Lung (tissue), 12 donors: ENCODE results near the gene ZFYVE21. TPM values are rescaled to one million over a fixed set of nuclear protein-coding genes. Genes with fewer than 3 reads are reported as not detected.

Experiments
- ATAC-seq: fragments of 200-7000 bp; cut with Tn5 transposase; one replicate; pipeline ENCODE4 v1.9.1; 2020; ENCODE audit warnings: moderate number of reproducible peaks; ENCODE audit not compliant: insufficient read depth, low FRiP score
- DNase-seq, 3 donors: peaks; one replicate each; pipeline ENCODE4 v3.0.0-alpha.2; 2013 to 2017
- H3K27ac ChIP-seq, 2 donors: one replicate each; pipeline ENCODE4 v1.5.1; 2013; ENCODE audit warnings: mild to moderate bottlenecking in 2 of 2, moderate library complexity in 2 of 2, control low read depth in 1 of 2, inconsistent platforms in 1 of 2, low read depth in 1 of 2, low read length in 1 of 2
- H3K27me3 ChIP-seq, 3 donors: one replicate each; pipeline ENCODE4 v1.5.1; 2013; ENCODE audit warnings: low read length in 2 of 3; ENCODE audit not compliant: control insufficient read depth in 3 of 3, insufficient read depth in 3 of 3
- H3K36me3 ChIP-seq, 4 donors: one replicate each; pipeline ENCODE4 v1.5.1; 2013; ENCODE audit warnings: low read length in 4 of 4, mild to moderate bottlenecking in 1 of 4, moderate library complexity in 1 of 4; ENCODE audit not compliant: control insufficient read depth in 4 of 4, insufficient read depth in 4 of 4
- H3K4me1 ChIP-seq, 5 donors: one replicate each; pipeline ENCODE4 v1.5.1; 2013; ENCODE audit warnings: low read length in 5 of 5, mild to moderate bottlenecking in 2 of 5, moderate library complexity in 1 of 5; ENCODE audit not compliant: control insufficient read depth in 5 of 5, insufficient read depth in 5 of 5
- H3K4me3 ChIP-seq: one replicate; pipeline ENCODE4 v1.5.1; 2013; ENCODE audit warnings: mild to moderate bottlenecking, control low read depth, moderate library complexity
- H3K9ac ChIP-seq, 2 donors: one replicate each; pipeline ENCODE4 v1.5.1; 2013; ENCODE audit warnings: low read length in 2 of 2, control low read depth in 1 of 2; ENCODE audit not compliant: insufficient read depth in 1 of 2
- H3K9me3 ChIP-seq, 4 donors: one replicate each; pipeline ENCODE4 v1.5.1; 2013; ENCODE audit warnings: low read length in 3 of 4, mild to moderate bottlenecking in 1 of 4, moderate library complexity in 1 of 4; ENCODE audit not compliant: control insufficient read depth in 4 of 4, insufficient read depth in 3 of 4
- WGBS, 2 donors: extraction: QIAGEN DNeasy Blood & Tissue Kit; methylation state at CpG; one replicate each; pipeline ENCODE4 v1.1.7; 2013; 5-methylcytosine and 5-hydroxymethylcytosine counted together
- polyA plus RNA-seq, 2 donors: library from polyadenylated mRNA; stranded (reverse); fragments of 200-250 nt; gene quantifications; one replicate each; pipeline ENCODE4 v1.2.1, GENCODE V29; 2013
- total RNA-seq, 2 donors: library from RNA; depleted of rRNA in 1 of 2; stranded (reverse); fragments of >200 nt in 1 of 2; gene quantifications; one replicate each; pipeline ENCODE4 v1.2.1, GENCODE V29; 2014 to 2021
- TF ChIP-seq, protein P1 (sequence below): IDR thresholded peaks from 2 replicates; pipeline ENCODE4 v1.5.1; 2012; ENCODE audit warnings: mild to moderate bottlenecking; ENCODE audit errors: control extremely low read depth, extremely low read depth
- donor health status: control.
- donor health status: control.
- donor health status: Bipolar disorder and iron deficiency.
- donor health status: healthy.
- donor health status: DM: yes; HTN: yes; CAD: no.

ZFYVE21 gene
- total and polyA plus RNA-seq, 4 donors = 39.4 to 68.3 (median 47.5) TPM

- WGBS, 2 donors = 61 to 79% methylated on average over 20 of the region's 20 CpGs
- TF ChIP-seq, protein P1, sequence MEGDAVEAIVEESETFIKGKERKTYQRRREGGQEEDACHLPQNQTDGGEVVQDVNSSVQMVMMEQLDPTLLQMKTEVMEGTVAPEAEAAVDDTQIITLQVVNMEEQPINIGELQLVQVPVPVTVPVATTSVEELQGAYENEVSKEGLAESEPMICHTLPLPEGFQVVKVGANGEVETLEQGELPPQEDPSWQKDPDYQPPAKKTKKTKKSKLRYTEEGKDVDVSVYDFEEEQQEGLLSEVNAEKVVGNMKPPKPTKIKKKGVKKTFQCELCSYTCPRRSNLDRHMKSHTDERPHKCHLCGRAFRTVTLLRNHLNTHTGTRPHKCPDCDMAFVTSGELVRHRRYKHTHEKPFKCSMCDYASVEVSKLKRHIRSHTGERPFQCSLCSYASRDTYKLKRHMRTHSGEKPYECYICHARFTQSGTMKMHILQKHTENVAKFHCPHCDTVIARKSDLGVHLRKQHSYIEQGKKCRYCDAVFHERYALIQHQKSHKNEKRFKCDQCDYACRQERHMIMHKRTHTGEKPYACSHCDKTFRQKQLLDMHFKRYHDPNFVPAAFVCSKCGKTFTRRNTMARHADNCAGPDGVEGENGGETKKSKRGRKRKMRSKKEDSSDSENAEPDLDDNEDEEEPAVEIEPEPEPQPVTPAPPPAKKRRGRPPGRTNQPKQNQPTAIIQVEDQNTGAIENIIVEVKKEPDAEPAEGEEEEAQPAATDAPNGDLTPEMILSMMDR = no peak
- ATAC-seq (no peak), DNase-seq (peak; percentile 22 to 41 (median 40))
- Histone ChIP-seq H3K4me3 (no peak overlapping the region), H3K9ac (no peak overlapping the region), H3K4me1 (peaks cover 2 to 13% (median 9%) of the 10 kb centered on the region in 5 donors), H3K27me3 (no peaks in the 10 kb centered on the region), H3K36me3 (peaks cover 0 to 16% (median 5%) of the 10 kb centered on the region in 4 donors), H3K9me3 (peaks cover 0 to 2% (median 0%) of the 10 kb centered on the region in 4 donors), H3K27ac (peak overlapping the region in 1 of 2 donors; percentile 69)
These were observed 8.5 kb downstream of the ZFYVE21 start for GRCh38 chr14:103724116-103724515.

DNA sequence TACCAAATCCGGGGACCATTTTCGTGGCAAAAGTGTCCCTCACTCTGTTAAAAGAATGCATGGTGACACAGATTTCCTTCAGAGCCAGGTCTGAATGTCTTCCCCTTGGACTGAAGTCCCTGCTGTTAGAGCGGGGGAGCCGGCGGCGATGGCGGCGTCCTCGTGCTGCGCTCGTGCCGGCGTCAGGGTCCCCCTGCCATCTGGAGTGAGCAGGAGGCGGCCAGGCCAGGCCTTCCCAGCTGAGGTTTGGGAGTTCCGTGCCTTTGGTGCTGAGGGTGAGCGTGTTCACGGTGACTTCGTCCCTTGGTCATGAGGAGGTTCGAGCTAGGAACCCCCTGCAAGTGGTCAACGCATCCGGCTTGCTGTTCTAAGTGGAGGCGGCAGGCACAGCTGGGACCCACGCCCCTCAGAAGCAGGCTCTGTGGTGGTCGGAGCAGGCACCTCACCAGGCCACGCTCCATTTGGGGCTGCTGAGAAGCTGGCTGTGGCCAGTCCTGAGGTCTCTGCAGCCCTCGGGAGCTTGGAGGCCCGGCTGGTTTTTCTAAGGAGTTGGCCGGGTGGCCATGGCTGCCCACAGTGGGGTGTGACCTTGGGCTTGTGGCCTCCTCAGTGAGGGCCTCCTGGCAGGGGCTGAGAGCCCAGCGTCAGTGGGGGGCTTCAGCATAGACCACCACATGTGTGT lies 9.5 kb downstream of the ZFYVE21 start:
- DNase-seq (no peak), ATAC-seq (no peak)
- Histone ChIP-seq H3K27me3 (no peaks in the 10 kb centered on the region), H3K9ac (no peak overlapping the region), H3K27ac (no peak overlapping the region), H3K4me1 (peaks cover 2 to 18% (median 11%) of the 10 kb centered on the region in 5 donors), H3K36me3 (peaks cover 0 to 27% (median 7%) of the 10 kb centered on the region in 4 donors), H3K9me3 (peaks cover 0 to 2% (median 0%) of the 10 kb centered on the region in 4 donors), H3K4me3 (no peak overlapping the region)
- WGBS, 2 donors = 96 to 97% methylated on average over 29 of the region's 29 CpGs
- TF ChIP-seq, protein P1 = no peak

DNA sequence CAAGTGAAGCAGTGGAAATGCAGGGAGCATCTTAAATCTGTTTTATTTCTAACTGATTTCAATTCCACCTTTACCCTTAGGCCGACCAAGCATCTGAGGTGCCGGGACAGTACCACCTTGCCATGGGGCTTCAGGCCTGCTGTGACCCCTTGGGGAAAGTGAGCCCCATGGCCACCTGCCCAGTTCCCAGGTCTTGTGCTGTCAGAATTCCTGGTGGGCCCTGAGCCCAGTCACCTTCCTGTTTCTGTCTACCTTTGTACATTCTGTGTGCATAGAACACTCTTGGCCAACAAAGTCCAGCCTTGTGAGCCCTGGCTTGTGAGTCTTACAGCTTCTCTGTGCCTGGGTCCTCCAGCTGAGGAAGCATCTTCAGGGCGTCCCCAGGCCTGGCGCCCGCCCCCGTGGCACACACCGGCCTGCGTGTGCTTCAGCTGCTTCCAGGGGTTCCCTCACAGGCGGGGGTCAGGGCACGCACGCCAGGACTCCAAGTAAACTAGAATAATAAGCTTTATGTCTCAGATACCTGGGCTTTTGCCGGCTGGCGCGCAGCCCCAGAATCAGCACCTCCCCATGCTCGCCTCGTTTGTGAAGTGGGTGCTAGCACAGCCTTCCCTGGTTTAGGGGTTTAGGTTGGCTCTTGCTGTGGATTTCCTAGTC lies 10.3 kb downstream of the ZFYVE21 start:
- no peak overlapping the region for H3K9ac ChIP-seq

More for the DNA sequence above, 10.3 kb downstream of the ZFYVE21 start:
- TF ChIP-seq, protein P1 = no peak
- ATAC-seq (no peak), DNase-seq (no peak)
- Histone ChIP-seq H3K36me3 (peaks cover 0 to 33% (median 9%) of the 10 kb centered on the region in 4 donors), H3K9me3 (peaks cover 0 to 2% (median 0%) of the 10 kb centered on the region in 4 donors), H3K4me3 (no peak overlapping the region), H3K27ac (no peak overlapping the region), H3K27me3 (no peaks in the 10 kb centered on the region), H3K4me1 (peaks cover 2 to 23% (median 11%) of the 10 kb centered on the region in 5 donors)
- WGBS, 2 donors = 95 to 97% methylated on average over 16 of the region's 16 CpGs
